Keratinocyte (primary cell): Measurements from ENCODE around the gene LHFPL3. TPM values are rescaled to one million over a fixed set of nuclear protein-coding genes. Genes with fewer than 3 reads are reported as not detected.

Experiments
- DNase-seq: peaks from one replicate; pipeline ENCODE4 v3.0.0-alpha.2; 2011; ENCODE audit warnings: low read depth, missing footprints, low spot score
- FAIRE-seq: peaks from 2 replicates; lab custom pipeline; 2011; peaks lifted over from hg19 to GRCh38; lab: Jason Lieb, UNC
- H2AFZ ChIP-seq: 2 replicates; pipeline ENCODE4 v1.6.0; 2012; ENCODE audit warnings: low read length, control low read depth, inconsistent platforms; ENCODE audit not compliant: control insufficient read depth
- H3K27ac ChIP-seq: 2 replicates; pipeline ENCODE4 v1.5.1; 2011; ENCODE audit warnings: low read length; ENCODE audit not compliant: control insufficient read depth, insufficient read depth
- H3K27me3 ChIP-seq: 3 replicates; pipeline ENCODE4 v1.6.0; 2011; ENCODE audit warnings: low read length; ENCODE audit not compliant: control insufficient read depth, insufficient read depth; ENCODE audit errors: extremely low read depth
- H3K36me3 ChIP-seq, 2 experiments: 2 replicates in 1 of 2; 3 replicates in 1 of 2; pipeline ENCODE4 v1.5.1; 2011; ENCODE audit warnings: low read length in 2 of 2, mild to moderate bottlenecking in 1 of 2; ENCODE audit not compliant: control insufficient read depth in 2 of 2, insufficient read depth in 2 of 2; ENCODE audit errors: extremely low read depth in 1 of 2
- H3K4me1 ChIP-seq: 3 replicates; pipeline ENCODE4 v1.5.1; 2011; ENCODE audit warnings: low read length; ENCODE audit not compliant: control insufficient read depth, insufficient read depth; ENCODE audit errors: extremely low read depth
- H3K4me2 ChIP-seq: 3 replicates; pipeline ENCODE4 v1.6.0; 2011; ENCODE audit warnings: low read depth, low read length; ENCODE audit not compliant: control insufficient read depth, insufficient read depth; ENCODE audit errors: extremely low read depth
- H3K4me3 ChIP-seq, 3 experiments: fragments of 200-600 bp in 1 of 3; sonication (generic) in 1 of 3; 2 replicates in 2 of 3; 3 replicates in 1 of 3; pipeline ENCODE4 v1.5.1; 2011 to 2016; ENCODE audit warnings: low read length in 3 of 3, mild to moderate bottlenecking in 3 of 3, control low read depth in 2 of 3, inconsistent platforms in 1 of 3, low read depth in 1 of 3, mixed read lengths in 1 of 3, mixed run types in 1 of 3, moderate library complexity in 1 of 3; ENCODE audit not compliant: control insufficient read depth in 2 of 3, insufficient read depth in 2 of 3; ENCODE audit errors: extremely low read depth in 1 of 3
- H3K79me2 ChIP-seq: 2 replicates; pipeline ENCODE4 v1.6.0; 2012; ENCODE audit warnings: low read length; ENCODE audit not compliant: control insufficient read depth, insufficient read depth
- H3K9ac ChIP-seq: 3 replicates; pipeline ENCODE4 v1.6.0; 2011; ENCODE audit warnings: low read length; ENCODE audit not compliant: control insufficient read depth, insufficient read depth; ENCODE audit errors: extremely low read depth
- H3K9me1 ChIP-seq: 3 replicates; pipeline ENCODE4 v1.6.0; 2011; ENCODE audit warnings: low read length; ENCODE audit not compliant: control insufficient read depth, insufficient read depth; ENCODE audit errors: extremely low read depth
- H3K9me3 ChIP-seq: 2 replicates; pipeline ENCODE4 v1.5.1; 2012; ENCODE audit warnings: low read depth, low read length; ENCODE audit not compliant: control insufficient read depth
- H4K20me1 ChIP-seq: 3 replicates; pipeline ENCODE4 v1.6.0; 2011; ENCODE audit warnings: low read length; ENCODE audit not compliant: control insufficient read depth, insufficient read depth; ENCODE audit errors: extremely low read depth
- CTCF ChIP-seq, 3 experiments: IDR thresholded peaks in 1 of 3; conservative IDR thresholded peaks in 1 of 3; optimal IDR thresholded peaks in 1 of 3; 2 replicates in 2 of 3; 3 replicates in 1 of 3; pipeline versions ENCODE3 to v1.5.1; 2011; ENCODE audit warnings: low read length in 3 of 3, mild to moderate bottlenecking in 3 of 3, moderate library complexity in 2 of 3, control low read depth in 1 of 3, inconsistent platforms in 1 of 3; ENCODE audit not compliant: insufficient read depth in 2 of 3; ENCODE audit errors: extremely low read depth in 1 of 3
- EZH2 ChIP-seq: IDR thresholded peaks from one replicate; pipeline ENCODE4 v1.6.1; 2012; ENCODE audit warnings: inconsistent platforms, mild to moderate bottlenecking, low read length, moderate library complexity
- dilution Hi-C: fragments of 300-500 bp; cut with MboI; formaldehyde crosslinking; loops from one replicate; pipeline ENCODE4 v1.7.0; 2020; ENCODE audit warnings: low sequenced_read_pairs; ENCODE audit not compliant: extremely low pct_ligation_motif_present
- polyA plus RNA-seq, 5 experiments: library from polyadenylated mRNA; depleted of rRNA in 3 of 5; stranded (reverse) in 3 of 5; stranded (forward) in 1 of 5; unstranded in 1 of 5; fragments of >200 nt; gene quantifications; 1 replicate in 1 of 5; 2 replicates in 3 of 5; 3 replicates in 1 of 5; pipeline versions ENCODE4 v1.2.1 to v1.2.3, GENCODE V29; 2011 to 2012; ENCODE audit warnings: missing spikeins in 2 of 5, low read depth in 1 of 5, low replicate concordance in 1 of 5

LHFPL3 gene
- polyA plus RNA-seq, 1 donor (not counting 4 experiments of a cell fraction or from before 2014, with no cell fraction given): not detected

GRCh38 chr7:104926601-104927041, 598.2 kb downstream of the LHFPL3 start:
- Histone ChIP-seq H3K9ac (no peak overlapping the region), H3K4me3 (no peak overlapping the region), H3K4me1 (peaks cover 26% of the 10 kb centered on the region), H3K4me2 (no peak overlapping the region), H3K9me3 (no peaks in the 10 kb centered on the region), H3K79me2 (no peaks in the 10 kb centered on the region), H3K27me3 (no peaks in the 10 kb centered on the region), H3K9me1 (peaks cover 3% of the 10 kb centered on the region), H4K20me1 (no peaks in the 10 kb centered on the region), H3K27ac (no peak overlapping the region), H3K36me3 (no peaks in the 10 kb centered on the region), H2AFZ (no peak overlapping the region)
- TF ChIP-seq CTCF (optimal IDR thresholded peaks at IDR 0.05 in 1 of 3, IDR thresholded peaks at IDR 0.05 in 1 of 3, conservative IDR thresholded peaks at IDR 0.05 in 1 of 3; ENCODE audit: extremely low read depth in 1 of 3, insufficient read depth in 2 of 3, low read length in 3 of 3): no peak
- TF ChIP-seq EZH2: no peak
- dilution Hi-C loops: no loop called here
- DNase-seq (no peak), FAIRE-seq (no peak)

GRCh38 chr7:104927055-104927454, 598.7 kb downstream of the LHFPL3 start:
- no peak overlapping the region for H3K9ac ChIP-seq
- peaks cover 26% of the 10 kb centered on the region for H3K4me1 ChIP-seq
- H3K9me1 ChIP-seq: peaks cover 3% of the 10 kb centered on the region
- H3K27ac ChIP-seq: no peak overlapping the region
- no peaks in the 10 kb centered on the region for H3K79me2 ChIP-seq
- no peak for TF ChIP-seq EZH2
- TF ChIP-seq CTCF (optimal IDR thresholded peaks at IDR 0.05 in 1 of 3, IDR thresholded peaks at IDR 0.05 in 1 of 3, conservative IDR thresholded peaks at IDR 0.05 in 1 of 3; ENCODE audit: extremely low read depth in 1 of 3, insufficient read depth in 2 of 3, low read length in 3 of 3): no peak
- H3K27me3 ChIP-seq: no peaks in the 10 kb centered on the region
- no peaks in the 10 kb centered on the region for H4K20me1 ChIP-seq
- peak overlapping the region; percentile 5 for H2AFZ ChIP-seq
- H3K36me3 ChIP-seq: no peaks in the 10 kb centered on the region
- no peak for DNase-seq
- H3K4me2 ChIP-seq: no peak overlapping the region
- no peak for FAIRE-seq
- no peaks in the 10 kb centered on the region for H3K9me3 ChIP-seq
- H3K4me3 ChIP-seq: no peak overlapping the region
- dilution Hi-C loops: no loop called here
